BJ (cell line): ENCODE results near the gene XPO4. TPM values are rescaled to one million over a fixed set of nuclear protein-coding genes. Genes with fewer than 3 reads are reported as not detected.

Experiments used
- CTCF ChIA-PET: fragments of 350-600 bp; formaldehyde crosslinking; extraction: SDS; loops from one replicate; lab custom pipeline; 2021; ENCODE audit warnings: antibody characterized with exemption, inconsistent platforms; lab: Yijun Ruan, JAX
- POLR2A ChIA-PET: fragments of 300-600 bp; sonication (Branson Sonifier 250); formaldehyde crosslinking; extraction: SDS; loops from one replicate; lab custom pipeline; 2021; ENCODE audit warnings: antibody characterized with exemption; lab: Charles Lee
- DNase-seq: peaks from one replicate; pipeline ENCODE4 v3.0.0-alpha.2; 2011; ENCODE audit warnings: low read depth
- H3K27me3 ChIP-seq: 2 replicates; pipeline ENCODE4 v1.6.0; 2011; ENCODE audit warnings: low read length; ENCODE audit not compliant: control insufficient read depth, insufficient read depth
- H3K36me3 ChIP-seq: 2 replicates; pipeline ENCODE4 v1.5.1; 2011; ENCODE audit warnings: low read length; ENCODE audit not compliant: control insufficient read depth, insufficient read depth
- H3K4me3 ChIP-seq: 2 replicates; pipeline ENCODE4 v1.5.1; 2011; ENCODE audit warnings: low read depth, mild to moderate bottlenecking, control low read depth, low read length
- polyA plus RNA-seq: library from polyadenylated mRNA; depleted of rRNA; stranded (reverse); fragments of >200 nt; gene quantifications from 2 replicates; pipeline ENCODE4 v1.2.3, GENCODE V29; 2011
- TF ChIP-seq, protein P1 (sequence below): IDR thresholded peaks from 2 replicates; pipeline ENCODE4 v1.5.1; 2011; ENCODE audit warnings: low read depth, mild to moderate bottlenecking, control low read depth, inconsistent platforms, low read length, moderate library complexity; ENCODE audit not compliant: insufficient read depth

XPO4 gene
- polyA plus RNA-seq, 1 experiment, result 4.9 TPM

DNA sequence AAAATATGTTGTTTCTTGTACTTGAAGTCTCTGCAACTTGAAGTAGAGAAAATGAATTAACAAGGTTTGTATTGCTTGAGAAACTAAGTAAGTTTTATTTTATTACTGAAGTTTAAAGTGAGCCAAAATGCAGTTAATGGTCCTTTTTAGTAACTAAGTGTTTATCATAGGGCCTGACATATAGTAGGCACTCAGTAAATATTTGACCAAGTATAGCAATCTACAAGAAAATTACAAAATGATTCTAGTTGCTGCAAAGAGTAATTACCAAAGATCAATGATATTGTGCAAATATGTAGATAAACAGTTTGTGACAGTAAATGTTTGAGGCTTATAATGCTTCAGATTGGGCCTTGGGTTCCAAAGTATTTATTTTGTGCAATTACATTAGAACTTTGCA lies 2.4 kb upstream of the XPO4 start:
- no peak overlapping the region for H3K4me3 ChIP-seq
- H3K36me3 ChIP-seq, result no peaks in the 10 kb centered on the region
- TF ChIP-seq, protein P1, sequence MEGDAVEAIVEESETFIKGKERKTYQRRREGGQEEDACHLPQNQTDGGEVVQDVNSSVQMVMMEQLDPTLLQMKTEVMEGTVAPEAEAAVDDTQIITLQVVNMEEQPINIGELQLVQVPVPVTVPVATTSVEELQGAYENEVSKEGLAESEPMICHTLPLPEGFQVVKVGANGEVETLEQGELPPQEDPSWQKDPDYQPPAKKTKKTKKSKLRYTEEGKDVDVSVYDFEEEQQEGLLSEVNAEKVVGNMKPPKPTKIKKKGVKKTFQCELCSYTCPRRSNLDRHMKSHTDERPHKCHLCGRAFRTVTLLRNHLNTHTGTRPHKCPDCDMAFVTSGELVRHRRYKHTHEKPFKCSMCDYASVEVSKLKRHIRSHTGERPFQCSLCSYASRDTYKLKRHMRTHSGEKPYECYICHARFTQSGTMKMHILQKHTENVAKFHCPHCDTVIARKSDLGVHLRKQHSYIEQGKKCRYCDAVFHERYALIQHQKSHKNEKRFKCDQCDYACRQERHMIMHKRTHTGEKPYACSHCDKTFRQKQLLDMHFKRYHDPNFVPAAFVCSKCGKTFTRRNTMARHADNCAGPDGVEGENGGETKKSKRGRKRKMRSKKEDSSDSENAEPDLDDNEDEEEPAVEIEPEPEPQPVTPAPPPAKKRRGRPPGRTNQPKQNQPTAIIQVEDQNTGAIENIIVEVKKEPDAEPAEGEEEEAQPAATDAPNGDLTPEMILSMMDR, result no peak
- no peak for DNase-seq
- POLR2A ChIA-PET, result no interaction called here
- CTCF ChIA-PET, result interaction anchor here (1.0 to 1.3 kb wide), 2 partner anchors 14 to 409 kb away, joined by 3 to 4 read pairs; no protein-coding TSS in a partner anchor
- H3K27me3 ChIP-seq, result no peaks in the 10 kb centered on the region

DNA sequence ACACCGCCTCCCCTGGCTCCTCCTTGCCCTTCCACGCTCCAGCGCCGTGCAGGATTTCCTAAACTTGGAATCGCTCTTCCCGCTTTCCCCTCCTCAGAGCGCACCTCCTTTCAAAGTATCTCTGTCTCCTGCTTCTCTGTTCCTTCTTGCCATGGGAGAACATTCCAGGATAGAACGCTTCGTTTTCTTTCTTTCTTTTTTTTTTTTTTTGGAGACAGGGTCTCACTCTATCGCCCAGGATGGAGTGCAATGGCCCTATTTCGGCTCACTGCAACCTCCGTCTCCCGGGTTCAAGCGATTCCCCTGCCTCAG lies 574 bp upstream of the XPO4 start:
- ChIA-PET CTCF (interaction anchor here (1.2 to 3.6 kb wide), 2 partner anchors 22 to 32 kb away, joined by 3 to 15 read pairs; no protein-coding TSS in a partner anchor), POLR2A (interaction anchor here (0.7 kb wide), 1 partner anchor 18 kb away, joined by 4 read pairs; no protein-coding TSS in a partner anchor)
- H3K27me3 ChIP-seq, result no peaks in the 10 kb centered on the region
- peak overlapping the region; percentile 84 for H3K4me3 ChIP-seq
- no peaks in the 10 kb centered on the region for H3K36me3 ChIP-seq
- TF ChIP-seq, protein P1, result no peak
- DNase-seq, result no peak

DNA sequence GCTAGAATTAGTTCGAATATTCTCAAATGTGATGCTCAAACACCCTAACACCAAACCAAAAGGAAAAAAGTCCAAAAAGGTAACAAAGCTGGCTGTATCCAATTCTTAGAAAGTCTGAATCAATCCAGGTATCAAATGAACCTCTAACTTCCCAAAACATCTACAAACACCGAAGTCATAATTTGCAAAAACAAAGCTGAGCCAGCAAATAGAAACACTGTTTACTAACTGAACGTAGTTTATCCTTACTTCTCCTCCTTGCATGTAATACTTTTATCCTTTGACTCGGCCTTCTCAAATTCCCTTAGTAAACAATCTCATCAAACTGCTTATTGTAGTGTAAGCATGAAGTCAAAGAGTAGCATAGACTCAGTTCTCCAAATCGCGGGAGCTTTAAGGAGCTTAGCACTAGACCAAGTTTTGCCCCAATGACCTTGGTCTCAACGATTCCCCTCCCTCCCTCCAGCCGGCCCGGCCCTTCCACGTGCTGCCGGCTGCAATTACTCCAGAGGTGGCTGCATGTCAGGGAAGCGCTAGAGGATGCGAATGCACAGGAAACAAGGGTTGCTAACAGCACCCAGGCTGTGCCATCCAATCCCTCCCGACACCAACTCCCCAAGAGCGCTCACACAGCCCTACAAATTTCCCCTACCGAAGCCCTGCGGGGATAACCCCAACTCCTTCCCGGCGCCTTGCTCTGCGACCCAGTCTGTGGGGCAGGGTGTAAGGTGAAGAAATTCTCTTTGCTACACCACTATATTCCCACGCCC lies 693 bp downstream of the XPO4 start:
- ChIA-PET CTCF (interaction anchor here (1.2 to 3.6 kb wide), 3 partner anchors 10 to 33 kb away, joined by 3 to 15 read pairs (median 7); no protein-coding TSS in a partner anchor), POLR2A (interaction anchor here (0.6 kb wide), 1 partner anchor 300 kb away, joined by 4 read pairs; no protein-coding TSS in a partner anchor)
- Histone ChIP-seq H3K4me3 (peak overlapping the region; percentile 84), H3K27me3 (no peaks in the 10 kb centered on the region), H3K36me3 (no peaks in the 10 kb centered on the region)
- no peak for DNase-seq
- TF ChIP-seq, protein P1, result no peak

DNA sequence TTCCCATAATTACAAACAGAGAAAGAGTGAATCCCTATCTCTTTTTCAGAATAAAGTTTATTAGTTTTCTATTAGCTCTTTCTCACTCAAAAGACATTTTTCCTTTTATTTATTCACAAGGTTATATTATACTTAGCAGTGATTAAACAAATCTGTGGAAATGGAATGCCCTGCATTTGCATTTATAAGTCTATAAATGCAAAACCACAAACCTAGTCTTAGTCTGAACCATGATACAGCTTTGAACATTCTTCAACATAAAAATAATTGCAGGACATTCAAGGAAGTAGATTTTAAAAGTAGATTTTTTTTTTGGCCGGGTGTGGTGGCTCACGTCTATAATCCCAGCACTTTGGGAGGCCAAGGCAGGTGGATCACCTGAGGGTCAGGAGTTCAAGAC lies 8.3 kb downstream of the XPO4 start:
- no peaks in the 10 kb centered on the region for H3K27me3 ChIP-seq
- POLR2A ChIA-PET, result no interaction called here
- no peaks in the 10 kb centered on the region for H3K36me3 ChIP-seq
- H3K4me3 ChIP-seq, result no peak overlapping the region
- TF ChIP-seq, protein P1, result no peak
- CTCF ChIA-PET, result interaction anchor here (0.6 to 0.8 kb wide), 3 partner anchors 9 to 854 kb away, joined by 3 to 4 read pairs (median 4); no protein-coding TSS in a partner anchor
- DNase-seq, result no peak

DNA sequence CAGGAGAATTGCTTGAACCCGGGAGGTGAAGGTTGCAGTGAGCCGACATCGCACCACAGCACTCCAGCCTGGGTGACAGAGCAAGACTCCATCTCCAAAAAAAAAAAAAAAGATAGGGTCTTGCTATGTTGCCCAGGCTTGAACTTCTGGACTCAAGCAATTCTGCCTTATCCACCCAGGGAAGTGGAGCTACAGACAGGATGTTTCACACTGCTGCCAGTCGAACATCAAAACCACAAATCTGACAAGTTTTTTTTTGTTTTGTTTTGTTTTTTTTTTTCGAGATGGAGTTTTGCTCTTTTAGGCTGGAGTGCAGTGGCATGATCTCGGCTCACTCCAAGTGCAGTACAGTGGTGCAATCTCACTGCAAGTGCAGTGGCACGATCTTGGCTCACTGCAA lies 10.8 kb downstream of the XPO4 start:
- ChIA-PET CTCF (interaction anchor here (0.6 to 2.1 kb wide), 3 partner anchors 10 to 385 kb away, joined by 3 to 7 read pairs (median 3); partner anchors contain the start of gene XPO4), POLR2A (no interaction called here)
- TF ChIP-seq, protein P1, result no peak
- Histone ChIP-seq H3K4me3 (no peak overlapping the region), H3K27me3 (no peaks in the 10 kb centered on the region), H3K36me3 (no peaks in the 10 kb centered on the region)
- DNase-seq, result no peak
